Measurements from ENCODE around the gene CDH8. TPM values are rescaled to one million over a fixed set of nuclear protein-coding genes. Genes with fewer than 3 reads are reported as not detected.

The CDH8 gene
- total and polyA plus RNA-seq, 2 donors (not counting 3 experiments of a cell fraction or from before 2014, with no cell fraction given), result not detected

DNA sequence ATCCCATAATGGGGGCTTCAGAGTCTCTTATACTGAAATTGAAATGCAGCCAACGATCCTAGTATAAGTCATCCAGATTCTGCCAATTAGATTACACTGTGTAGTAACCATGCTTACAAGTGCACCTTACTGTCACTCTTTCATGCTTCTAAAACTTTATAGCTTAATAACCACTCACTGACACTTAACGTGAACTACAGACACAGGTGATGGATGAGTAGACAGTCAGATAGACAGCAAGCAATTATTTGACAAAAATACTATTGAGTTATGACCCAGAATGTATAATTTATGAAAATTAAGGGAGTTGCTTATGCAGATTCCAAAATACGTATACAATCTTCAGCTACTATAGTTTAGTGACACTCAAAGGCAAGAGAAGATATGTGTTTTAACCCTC, 6.3 kb downstream of the CDH8 start:
- Histone ChIP-seq H4K20me1 (replicated peaks; ENCODE audit: control insufficient read depth, extremely low read depth, insufficient read depth, low read length) (no peaks in the 10 kb centered on the region), H2AFZ (ENCODE audit: low read depth, low read length) (no peak overlapping the region), H3K27ac (ENCODE audit: insufficient read depth, low read depth, low read length) (no peak overlapping the region), H3K79me2 (ENCODE audit: control insufficient read depth, insufficient read depth, low read length) (no peaks in the 10 kb centered on the region), H3K27me3 (ENCODE audit: control insufficient read depth in 2 of 2, insufficient read depth in 2 of 2, low read length in 2 of 2) (peaks cover 0 to 2% of the 10 kb centered on the region in 2 experiments), H3K4me2 (ENCODE audit: insufficient read depth, low read length) (no peak overlapping the region), H3K9ac (replicated peaks; ENCODE audit: extremely low read depth, insufficient read depth, low read length) (no peak overlapping the region), H3K4me1 (ENCODE audit: control insufficient read depth, extremely low read depth, insufficient read depth, low read length) (no peaks in the 10 kb centered on the region), H3K9me3 (replicated peaks; ENCODE audit: control insufficient read depth, insufficient read depth, low read length) (no peaks in the 10 kb centered on the region), H3K9me1 (replicated peaks; ENCODE audit: control insufficient read depth, extremely low read depth, insufficient read depth, low read length) (no peaks in the 10 kb centered on the region), H3K4me3 (replicated peaks in 1 of 3; ENCODE audit: insufficient read depth in 1 of 3, low read depth in 1 of 3, low read length in 3 of 3) (no peak overlapping the region), H3K36me3 (ENCODE audit: control insufficient read depth in 2 of 2, extremely low read depth in 1 of 2, insufficient read depth in 2 of 2, low read length in 2 of 2) (no peaks in the 10 kb centered on the region)
- intact Hi-C loops (cut with micrococcal nuclease) (no loop called here), dilution Hi-C loops (cut with MboI; ENCODE audit: extremely low pct_ligation_motif_present, low sequenced_read_pairs) (no loop called here)
- ChIA-PET CTCF (no interaction called here), POLR2A (no interaction called here)
- BruUV-seq (replicated peaks), result no TSS peak
- TF ChIP-seq MYC (IDR thresholded peaks at IDR 0.05; ENCODE audit: low read depth, low read length) (no peak), JUN (IDR thresholded peaks at IDR 0.05; ENCODE audit: borderline replicate concordance, insufficient read depth, insufficient read length, low read depth) (no peak), POLR2AphosphoS5 (IDR thresholded peaks at IDR 0.05; ENCODE audit: insufficient read depth, low read depth, low read length) (no peak), EZH2 (IDR thresholded peaks at IDR 0.05; ENCODE audit: borderline replicate concordance, low read depth, low read length, severe bottlenecking) (no peak), POLR2A (IDR thresholded peaks at IDR 0.05; ENCODE audit: low read depth, low read length) (no peak), GATA2 (IDR thresholded peaks at IDR 0.05; ENCODE audit: insufficient read depth, insufficient read length, low read depth, low read length) (no peak), FOS (IDR thresholded peaks at IDR 0.05; ENCODE audit: borderline replicate concordance, insufficient read depth, low read length) (no peak)
- TF ChIP-seq, protein P1, sequence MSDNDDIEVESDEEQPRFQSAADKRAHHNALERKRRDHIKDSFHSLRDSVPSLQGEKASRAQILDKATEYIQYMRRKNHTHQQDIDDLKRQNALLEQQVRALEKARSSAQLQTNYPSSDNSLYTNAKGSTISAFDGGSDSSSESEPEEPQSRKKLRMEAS (IDR thresholded peaks at IDR 0.05; ENCODE audit: insufficient read depth, insufficient read length), result no peak
- TF ChIP-seq, protein P2, sequence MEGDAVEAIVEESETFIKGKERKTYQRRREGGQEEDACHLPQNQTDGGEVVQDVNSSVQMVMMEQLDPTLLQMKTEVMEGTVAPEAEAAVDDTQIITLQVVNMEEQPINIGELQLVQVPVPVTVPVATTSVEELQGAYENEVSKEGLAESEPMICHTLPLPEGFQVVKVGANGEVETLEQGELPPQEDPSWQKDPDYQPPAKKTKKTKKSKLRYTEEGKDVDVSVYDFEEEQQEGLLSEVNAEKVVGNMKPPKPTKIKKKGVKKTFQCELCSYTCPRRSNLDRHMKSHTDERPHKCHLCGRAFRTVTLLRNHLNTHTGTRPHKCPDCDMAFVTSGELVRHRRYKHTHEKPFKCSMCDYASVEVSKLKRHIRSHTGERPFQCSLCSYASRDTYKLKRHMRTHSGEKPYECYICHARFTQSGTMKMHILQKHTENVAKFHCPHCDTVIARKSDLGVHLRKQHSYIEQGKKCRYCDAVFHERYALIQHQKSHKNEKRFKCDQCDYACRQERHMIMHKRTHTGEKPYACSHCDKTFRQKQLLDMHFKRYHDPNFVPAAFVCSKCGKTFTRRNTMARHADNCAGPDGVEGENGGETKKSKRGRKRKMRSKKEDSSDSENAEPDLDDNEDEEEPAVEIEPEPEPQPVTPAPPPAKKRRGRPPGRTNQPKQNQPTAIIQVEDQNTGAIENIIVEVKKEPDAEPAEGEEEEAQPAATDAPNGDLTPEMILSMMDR (IDR thresholded peaks at IDR 0.05; ENCODE audit: extremely low read depth in 1 of 2, insufficient read depth in 1 of 2, low read depth in 1 of 2, low read length in 2 of 2), result no peak
- no peak for DNase-seq (ENCODE audit: low read depth, low spot score)
- no peak for FAIRE-seq
